GM12891 (cell line): ENCODE data around the gene IGF2R.

Experiments
- DNase-seq: peaks from one replicate; pipeline ENCODE4 v3.0.0; 2011; ENCODE audit warnings: low spot score; ENCODE audit not compliant: insufficient read length
- FAIRE-seq: peaks from 2 replicates; lab custom pipeline; 2011; peaks lifted over from hg19 to GRCh38; lab: Jason Lieb, UNC
- PAX5 ChIP-seq: IDR thresholded peaks from 2 replicates; pipeline ENCODE4 v1.6.1; 2011; ENCODE audit warnings: low read length, moderate library complexity, mild to moderate bottlenecking; ENCODE audit not compliant: insufficient read depth, severe bottlenecking
- POLR2A ChIP-seq: IDR thresholded peaks from 2 replicates; pipeline ENCODE4 v1.6.1; 2011; ENCODE audit warnings: low read depth, low read length, control low read depth
- POLR2AphosphoS5 ChIP-seq: IDR thresholded peaks from 2 replicates; pipeline ENCODE4 v1.6.1; 2011; ENCODE audit warnings: low read depth, low read length, control low read depth
- POU2F2 ChIP-seq: IDR thresholded peaks from 2 replicates; pipeline ENCODE4 v1.6.1; 2011; ENCODE audit warnings: low read depth, mild to moderate bottlenecking, control low read depth, low read length, moderate library complexity
- SPI1 ChIP-seq: IDR thresholded peaks from 2 replicates; pipeline ENCODE4 v1.6.1; 2011; ENCODE audit warnings: low read depth, low read length, control low read depth
- TAF1 ChIP-seq: IDR thresholded peaks from 2 replicates; pipeline ENCODE4 v1.6.1; 2011; ENCODE audit warnings: low read depth, low read length, control low read depth

Gene IGF2R

DNA sequence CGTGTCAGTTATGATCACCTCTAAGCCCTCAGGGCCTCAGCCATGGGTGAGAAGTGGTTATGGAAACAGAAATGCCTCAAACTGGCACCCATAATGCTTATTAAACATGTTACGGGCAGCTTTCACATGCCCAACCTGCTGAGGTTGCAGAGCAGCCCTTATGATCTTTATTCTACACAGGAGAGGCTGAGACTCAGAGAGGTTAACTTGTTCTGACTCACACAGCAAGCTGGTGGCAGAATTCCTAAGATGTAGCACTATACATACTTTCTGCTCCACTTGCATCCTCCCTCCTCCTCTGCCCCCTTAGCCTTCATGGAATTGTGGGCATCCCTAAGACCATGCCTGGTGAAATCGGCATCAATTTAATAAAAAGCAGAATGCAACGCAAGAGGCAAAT is 34.7 kb upstream of the IGF2R start:
- no peak for TF ChIP-seq POU2F2
- TF ChIP-seq TAF1: no peak
- no peak for TF ChIP-seq POLR2A
- TF ChIP-seq PAX5: no peak
- no peak for TF ChIP-seq SPI1
- no peak for TF ChIP-seq POLR2AphosphoS5
- DNase-seq (no peak), FAIRE-seq (no peak)

DNA sequence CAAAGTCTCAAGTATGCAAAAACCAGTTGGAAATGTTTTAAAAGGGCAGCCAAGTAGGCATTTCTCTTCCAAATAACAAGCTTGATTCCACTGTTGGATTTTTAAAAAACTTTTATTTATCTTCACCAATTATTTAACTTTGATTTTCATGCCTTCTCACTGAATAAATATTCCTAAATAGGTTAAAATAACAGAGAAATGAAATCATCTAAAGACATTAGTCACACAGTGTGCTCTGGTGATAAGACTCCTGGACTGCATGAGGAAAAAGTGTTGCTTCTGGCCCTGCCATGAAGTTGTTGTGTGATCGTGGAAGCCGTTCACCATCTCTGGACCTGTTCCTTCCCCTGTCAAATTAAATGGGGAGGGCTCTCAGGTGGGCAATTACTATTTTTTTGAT is 33.8 kb upstream of the IGF2R start:
- DNase-seq (no peak), FAIRE-seq (no peak)
- no peak for TF ChIP-seq PAX5
- no peak for TF ChIP-seq POU2F2
- no peak for TF ChIP-seq SPI1
- no peak for TF ChIP-seq POLR2A
- TF ChIP-seq TAF1: no peak
- no peak for TF ChIP-seq POLR2AphosphoS5

DNA sequence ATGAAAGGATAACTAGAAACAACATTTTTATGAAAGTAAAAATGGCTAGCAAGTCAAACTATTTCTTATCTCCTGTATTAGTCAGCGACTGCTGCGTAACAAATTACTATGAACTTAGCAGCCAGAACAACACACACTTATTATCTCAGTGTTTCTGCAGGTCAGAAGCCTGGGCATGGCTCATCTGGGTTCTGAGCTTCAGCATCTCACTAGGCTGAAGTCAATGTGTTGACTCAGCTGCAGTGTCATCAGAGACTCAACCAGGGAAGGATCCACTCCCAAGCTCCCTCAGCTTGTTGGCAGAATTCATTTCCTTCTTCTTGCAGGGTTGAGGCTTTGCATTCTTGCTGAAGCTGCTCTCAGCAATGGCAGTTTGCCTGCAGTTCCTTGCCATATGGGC is 33.2 kb upstream of the IGF2R start:
- FAIRE-seq: no peak

DNA sequence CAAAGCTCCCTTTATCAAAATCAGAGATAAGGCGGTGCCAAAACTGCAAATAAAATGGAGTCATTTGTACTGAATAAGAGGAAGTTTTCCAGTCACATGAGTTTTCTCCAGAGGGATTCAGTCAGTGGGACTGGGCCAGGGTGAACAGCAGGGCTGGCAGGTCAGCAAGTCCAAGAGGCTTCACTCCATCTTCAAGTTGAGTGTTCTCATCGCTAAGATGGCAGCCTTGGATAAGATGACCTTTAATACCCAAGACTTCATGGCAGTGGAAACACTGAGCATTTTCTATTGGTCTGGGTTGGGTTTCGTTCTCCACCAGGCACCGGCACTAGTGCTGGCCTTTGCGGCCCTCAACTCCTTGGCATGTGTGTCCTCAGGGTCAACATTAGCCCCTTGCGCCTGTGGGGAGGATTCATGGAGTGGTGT is 29.3 kb upstream of the IGF2R start:
- FAIRE-seq: no peak
- DNase-seq: no peak
- TF ChIP-seq POU2F2 (no peak), POLR2AphosphoS5 (no peak)

More for the DNA sequence above, 33.2 kb upstream of the IGF2R start:
- DNase-seq: no peak
- no peak for TF ChIP-seq POLR2AphosphoS5
- no peak for TF ChIP-seq TAF1
- TF ChIP-seq POLR2A: no peak
- TF ChIP-seq PAX5: no peak
- no peak for TF ChIP-seq SPI1
- TF ChIP-seq POU2F2: no peak

DNA sequence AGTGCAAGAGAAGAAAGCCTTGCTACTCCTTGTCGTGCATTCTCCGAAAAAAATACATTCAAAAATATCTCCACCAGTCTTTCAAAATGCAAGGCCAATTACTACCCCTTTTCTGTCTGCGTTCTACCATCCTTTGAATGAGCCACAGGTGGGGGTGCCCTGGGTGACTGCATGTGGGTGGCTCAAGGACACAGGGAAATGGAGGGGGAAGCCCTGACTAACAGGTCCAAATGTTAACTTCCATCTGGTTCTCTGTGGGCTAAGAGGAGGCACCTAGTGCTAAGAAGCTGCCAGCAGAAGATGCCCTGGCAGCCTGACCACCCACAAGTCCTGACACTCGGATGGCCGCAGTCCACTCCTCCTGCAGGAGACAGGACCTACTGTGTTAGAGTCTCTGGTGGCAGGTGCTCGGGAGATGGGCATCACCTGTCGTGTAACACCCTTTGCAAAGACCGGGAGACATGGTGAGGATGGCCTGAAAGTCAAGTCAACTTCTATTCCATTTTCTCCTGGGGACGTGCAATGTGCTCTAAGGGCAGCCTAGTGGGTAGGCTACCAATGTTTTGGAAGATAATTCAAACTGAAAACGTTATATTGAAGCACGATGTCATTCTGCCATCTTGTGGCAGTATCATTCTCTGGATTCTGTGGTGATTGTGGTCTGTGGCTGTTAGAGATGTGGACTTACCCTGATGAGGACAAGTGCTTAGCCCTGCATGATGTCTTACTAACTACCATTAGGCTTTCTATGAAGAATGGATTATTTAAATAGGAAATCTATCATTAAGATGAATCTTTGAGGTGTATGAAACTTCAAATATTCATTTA is 27.4 kb upstream of the IGF2R start:
- TF ChIP-seq POLR2A (no peak), POU2F2 (no peak), POLR2AphosphoS5 (no peak), PAX5 (no peak), TAF1 (no peak), SPI1 (no peak)
- FAIRE-seq (peak; percentile 78), DNase-seq (no peak)

DNA sequence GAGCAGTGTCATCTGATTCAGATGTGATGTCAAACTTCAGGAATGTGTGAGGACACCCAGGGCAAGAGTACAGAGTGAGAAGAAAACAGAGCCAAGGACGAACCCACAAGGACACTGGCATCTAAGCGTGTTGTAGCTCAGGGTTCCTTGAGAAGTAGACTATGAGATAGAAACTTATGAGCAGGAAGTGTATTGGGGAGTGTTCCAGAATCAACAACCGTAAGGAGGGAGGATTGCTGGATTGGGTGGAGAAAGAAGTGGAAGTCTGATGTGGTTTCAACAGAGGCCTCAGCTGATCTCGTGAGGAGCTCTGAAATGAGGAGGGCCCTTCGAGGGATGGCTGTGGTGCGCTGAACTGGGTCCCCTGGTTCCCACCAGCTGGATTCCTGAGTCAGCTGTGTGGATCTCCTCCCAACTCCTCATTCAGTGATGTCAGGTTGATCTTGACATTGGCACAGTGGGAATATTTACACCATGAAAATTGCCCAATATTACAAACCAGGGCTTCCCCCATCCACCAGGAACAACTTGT is 25.7 kb upstream of the IGF2R start:
- DNase-seq (no peak), FAIRE-seq (no peak)
- TF ChIP-seq TAF1 (no peak), POU2F2 (no peak), SPI1 (no peak), POLR2A (no peak), PAX5 (no peak), POLR2AphosphoS5 (no peak)

DNA sequence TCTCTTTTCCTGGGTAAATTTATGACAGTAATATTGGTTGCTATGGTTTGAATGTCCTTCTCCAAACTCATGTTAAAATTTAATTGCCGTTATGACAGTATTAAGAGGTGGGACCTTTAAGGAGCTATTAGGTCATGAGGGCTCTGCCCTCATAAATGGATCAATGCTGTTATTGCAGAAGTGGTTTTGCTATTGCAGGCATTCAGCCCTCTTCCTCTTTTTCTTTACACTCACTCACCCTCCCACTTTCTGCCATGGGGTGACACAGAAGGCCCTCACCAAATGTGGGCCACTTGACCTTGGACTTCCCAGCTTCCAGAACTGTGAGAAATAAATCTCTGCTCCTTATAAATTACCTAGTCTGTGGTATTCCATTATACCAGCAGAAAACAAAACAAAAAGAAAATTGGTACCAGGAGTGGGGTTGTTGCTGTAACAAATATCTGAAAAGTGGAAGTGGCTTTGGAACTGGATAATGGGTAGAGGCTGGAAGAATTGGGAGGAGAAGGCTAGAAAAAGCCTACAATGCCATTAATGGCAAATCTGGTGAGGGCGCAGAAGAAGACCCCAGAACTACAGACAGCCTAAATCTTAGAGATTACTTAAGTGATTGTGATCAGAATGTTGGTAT is 24.8 kb upstream of the IGF2R start:
- FAIRE-seq: no peak
- TF ChIP-seq POLR2AphosphoS5 (no peak), POU2F2 (no peak), SPI1 (peak; percentile 48)
- DNase-seq: no peak

DNA sequence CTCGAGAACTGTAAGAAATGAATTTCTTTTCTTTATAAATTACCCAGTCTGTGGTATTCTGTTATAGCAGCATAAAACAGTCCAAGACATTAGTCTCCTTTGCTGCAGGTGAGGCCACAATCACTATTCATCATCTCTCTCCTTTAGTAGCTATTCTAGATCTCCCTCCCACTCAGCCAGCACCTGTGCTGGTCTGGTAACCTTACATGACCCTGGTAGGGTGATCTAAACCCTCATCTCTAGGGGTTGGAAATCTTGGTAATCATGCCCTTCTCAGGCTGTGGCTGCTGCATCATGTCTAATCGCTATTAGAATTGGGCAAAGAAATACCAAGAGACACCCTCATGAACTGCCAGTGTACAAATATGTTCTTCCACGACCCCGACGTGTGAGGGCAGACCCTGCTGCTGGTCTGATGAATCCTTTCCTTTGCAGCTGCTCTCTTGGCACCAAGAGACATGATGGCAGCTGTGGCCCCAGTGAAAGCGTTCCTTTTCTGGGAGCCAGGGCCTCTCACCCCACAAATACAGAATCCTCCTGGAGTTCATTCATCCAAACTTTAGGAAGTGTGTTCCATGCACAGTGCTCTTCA is 23.0 kb upstream of the IGF2R start:
- FAIRE-seq (no peak), DNase-seq (no peak)
- TF ChIP-seq PAX5 (no peak), TAF1 (no peak), POLR2A (no peak), SPI1 (no peak), POU2F2 (no peak), POLR2AphosphoS5 (no peak)

DNA sequence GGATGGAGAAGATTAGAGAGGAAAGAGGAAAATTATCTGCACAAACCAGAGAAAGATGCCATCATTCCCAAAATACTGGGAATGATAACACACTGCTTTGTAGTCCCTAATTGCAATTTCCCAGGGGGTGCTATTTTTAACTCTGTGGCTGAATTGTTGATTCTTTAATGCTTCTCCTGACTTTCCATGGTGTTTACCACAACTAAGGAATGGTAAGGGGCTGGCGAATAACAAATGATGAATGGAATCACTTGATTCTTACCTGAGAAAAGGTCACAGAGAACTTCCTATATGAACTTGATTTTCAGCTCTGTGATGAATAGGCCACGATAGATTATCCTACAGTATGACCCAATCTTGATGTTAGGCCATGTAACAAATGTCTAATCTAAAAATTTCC is 22.0 kb upstream of the IGF2R start:
- no peak for FAIRE-seq
- TF ChIP-seq POLR2AphosphoS5 (no peak), POLR2A (no peak), TAF1 (no peak), PAX5 (no peak), POU2F2 (no peak), SPI1 (no peak)
- no peak for DNase-seq
